GM19455 (cell line): ENCODE measurements around the gene ZNF177.
"Not testable (repeated sequence)": the region's sequence is repeated elsewhere in the genome, so short reads cannot be mapped to it uniquely, and the experiment has no call there.

Experiments used
- ATAC-seq: cut with Tn5 transposase; IDR thresholded peaks from one replicate; pipeline ENCODE4 v1.9.1; 2021; ENCODE audit not compliant: unreplicated experiment

Gene ZNF177

GRCh38 chr19:9362905-9363304 is at the start of gene ZNF177:
Gene ZNF177 (plus strand): TSS chr19:9363013. CDS start chr19:9378312, 15,299 bp downstream.
- ATAC-seq = no peak

- ATAC-seq = no peak
These were observed 49.1 kb upstream of the ZNF177 start for GRCh38 chr19:9313756-9314155.

GRCh38 chr19:9321338-9321737 is 41.5 kb upstream of the ZNF177 start:
- ATAC-seq = no peak

GRCh38 chr19:9321756-9322155 is 41.1 kb upstream of the ZNF177 start:
- not testable (repeated sequence) for ATAC-seq

GRCh38 chr19:9322201-9322600 is 40.6 kb upstream of the ZNF177 start:
- ATAC-seq = not testable (repeated sequence)

- peak; percentile 22 for ATAC-seq
These were observed 39.3 kb upstream of the ZNF177 start for GRCh38 chr19:9323557-9323918.

GRCh38 chr19:9323919-9324583 is 38.8 kb upstream of the ZNF177 start, which contains the start of gene ZNF559:
Gene ZNF559 (plus strand): TSS chr19:9324179. CDS start chr19:9338550, 14,371 bp downstream.
- peak; percentile 95 for ATAC-seq

- ATAC-seq = no peak
These were observed 38.2 kb upstream of the ZNF177 start for GRCh38 chr19:9324584-9324962.

GRCh38 chr19:9329999-9330398 is 32.8 kb upstream of the ZNF177 start:
- no peak for ATAC-seq

- no peak for ATAC-seq
These were observed 20.1 kb upstream of the ZNF177 start for GRCh38 chr19:9342610-9343304.

- no peak for ATAC-seq
These were observed 17.8 kb upstream of the ZNF177 start for GRCh38 chr19:9345005-9345404.

GRCh38 chr19:9348253-9348652 is 14.6 kb upstream of the ZNF177 start:
- no peak for ATAC-seq

GRCh38 chr19:9348671-9349070 is 14.1 kb upstream of the ZNF177 start:
- no peak for ATAC-seq

- ATAC-seq = no peak
These were observed 10.3 kb upstream of the ZNF177 start for GRCh38 chr19:9352505-9352904.

GRCh38 chr19:9353011-9353410 is 9.8 kb upstream of the ZNF177 start:
- ATAC-seq = no peak

GRCh38 chr19:9354651-9355050 is 8.2 kb upstream of the ZNF177 start:
- no peak for ATAC-seq

- no peak for ATAC-seq
These were observed 8.2 kb downstream of the ZNF177 start for GRCh38 chr19:9370738-9371619.

- ATAC-seq = no peak
These were observed 18.6 kb downstream of the ZNF177 start for GRCh38 chr19:9381361-9381785.

GRCh38 chr19:9406798-9407352 is 44.1 kb downstream of the ZNF177 start:
- no peak for ATAC-seq

GRCh38 chr19:9407827-9408226 is 45.0 kb downstream of the ZNF177 start:
- ATAC-seq = no peak

- no peak for ATAC-seq
These were observed 50.6 kb downstream of the ZNF177 start for GRCh38 chr19:9413240-9413954.
